GM19452 (cell line): ENCODE measurements around the gene C10orf105.

Experiments
- ATAC-seq: cut with Tn5 transposase; IDR thresholded peaks from one replicate; pipeline ENCODE4 v1.9.1; 2021; ENCODE audit not compliant: unreplicated experiment

Gene C10orf105

GRCh38 chr10:71679425-71679824 lies 40.2 kb downstream of the C10orf105 start:
- no peak for ATAC-seq

- ATAC-seq, result no peak
Observed at GRCh38 chr10:71678057-71678805, 41.3 kb downstream of the C10orf105 start.

DNA sequence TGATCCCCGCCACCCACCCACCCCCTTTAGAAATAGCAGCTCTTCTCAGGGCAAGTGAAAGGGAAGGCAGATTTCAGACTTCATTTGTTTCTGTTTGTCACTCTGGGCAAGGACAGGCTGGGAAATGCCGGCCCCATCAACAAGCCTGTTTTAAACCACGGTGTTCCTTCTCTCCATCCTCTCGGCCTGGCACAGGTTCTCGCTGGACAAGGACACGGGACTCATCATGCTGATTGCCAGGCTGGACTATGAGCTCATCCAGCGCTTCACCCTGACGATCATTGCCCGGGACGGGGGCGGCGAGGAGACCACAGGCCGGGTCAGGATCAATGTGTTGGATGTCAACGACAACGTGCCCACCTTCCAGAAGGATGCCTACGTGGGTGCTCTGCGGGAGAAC lies 42.3 kb downstream of the C10orf105 start:
- no peak for ATAC-seq

DNA sequence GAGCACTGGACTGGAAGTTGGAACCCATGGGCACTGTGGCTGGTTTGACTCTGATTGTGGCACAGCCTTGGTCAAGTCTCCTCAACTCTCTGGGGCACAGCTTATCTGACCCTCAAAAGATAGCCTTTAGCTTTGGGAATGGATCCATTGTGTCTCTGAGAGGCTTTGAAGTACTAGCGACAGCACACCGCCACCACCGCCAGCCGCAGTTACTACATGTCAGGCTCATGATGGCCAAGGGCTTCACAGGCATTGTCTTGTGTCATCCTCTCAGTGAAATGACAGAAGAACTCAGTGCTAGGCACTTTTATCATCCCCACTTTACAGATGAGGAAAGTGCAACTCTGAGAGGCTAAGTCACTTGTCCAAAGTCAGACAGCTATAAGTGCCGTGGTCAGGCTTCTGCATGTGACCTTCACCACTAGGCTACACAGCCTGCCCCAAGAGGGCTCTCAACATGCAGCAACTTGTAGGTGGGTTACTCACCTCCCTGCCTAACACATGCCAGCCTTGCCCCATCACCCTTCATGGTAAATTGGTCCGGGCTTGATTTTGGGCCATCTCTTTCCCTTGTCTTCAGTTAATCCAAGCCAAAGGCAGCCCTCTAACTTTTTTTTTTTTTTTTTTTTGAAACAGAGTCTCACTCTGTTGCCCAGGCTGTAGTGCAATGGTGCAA lies 44.1 kb downstream of the C10orf105 start:
- no peak for ATAC-seq

DNA sequence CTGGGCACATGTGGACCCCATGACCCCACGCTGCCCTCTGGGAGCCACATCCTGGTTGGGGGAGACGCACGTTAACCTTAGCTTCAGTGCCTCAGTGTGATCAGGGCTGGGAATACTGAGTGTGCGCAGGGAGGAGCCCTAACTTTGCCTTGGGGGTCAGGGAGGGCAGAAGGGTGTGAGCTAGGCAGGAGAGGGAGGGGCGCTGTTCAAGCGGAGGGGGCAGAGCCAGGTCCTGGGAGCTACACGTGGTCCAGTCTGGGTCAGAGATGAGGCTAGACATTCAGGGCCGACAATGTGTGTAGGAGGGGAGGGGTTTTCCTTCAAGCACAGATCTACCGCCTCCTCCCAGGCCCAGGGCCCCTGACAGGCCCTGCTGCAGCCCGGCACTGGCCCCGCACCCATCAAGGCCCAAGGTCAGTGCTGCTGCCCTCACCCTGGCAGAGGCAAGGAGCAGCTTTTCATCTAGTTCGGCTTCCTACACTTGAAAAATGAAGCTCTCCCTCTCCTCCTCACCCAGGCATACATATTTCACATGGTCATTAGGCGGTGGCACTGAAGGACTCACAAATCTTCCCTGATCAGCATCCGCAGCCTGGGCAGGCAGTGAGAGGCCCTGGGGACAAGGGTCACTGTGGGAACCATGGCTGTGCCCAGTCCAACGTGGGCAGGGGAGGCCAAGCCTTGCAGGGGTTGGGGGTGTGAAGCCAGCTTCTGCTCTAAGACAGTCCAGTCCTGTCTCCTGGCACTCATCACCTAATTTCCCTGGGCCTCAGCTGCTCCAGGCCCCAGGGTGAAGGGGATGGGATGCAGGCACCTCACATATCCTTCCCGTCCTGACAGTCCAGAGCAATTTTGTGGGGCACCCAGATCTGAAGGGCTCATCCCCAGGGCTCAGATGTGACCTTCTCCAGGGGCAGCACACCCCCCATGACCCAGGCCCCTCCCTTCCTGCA lies 47.3 kb downstream of the C10orf105 start:
- no peak for ATAC-seq

DNA sequence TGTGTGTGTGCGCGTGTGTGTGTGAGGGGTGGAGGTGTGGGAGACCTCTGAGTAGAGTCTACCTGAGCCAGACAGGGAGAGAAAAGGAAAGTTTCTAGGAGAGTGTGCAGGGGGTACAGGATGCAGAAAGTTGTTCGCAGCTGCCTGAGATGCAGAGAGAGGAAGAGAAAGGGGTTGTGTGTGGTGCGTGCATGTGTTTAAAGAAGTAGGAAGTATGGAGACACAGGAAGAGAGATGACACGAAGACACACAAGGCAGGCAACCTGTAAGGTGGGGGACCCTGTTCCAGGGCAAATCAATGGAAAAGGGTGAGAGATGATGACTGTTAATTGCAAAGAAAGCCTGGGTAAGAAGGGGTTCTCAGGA lies 52.2 kb downstream of the C10orf105 start:
- ATAC-seq, result no peak

DNA sequence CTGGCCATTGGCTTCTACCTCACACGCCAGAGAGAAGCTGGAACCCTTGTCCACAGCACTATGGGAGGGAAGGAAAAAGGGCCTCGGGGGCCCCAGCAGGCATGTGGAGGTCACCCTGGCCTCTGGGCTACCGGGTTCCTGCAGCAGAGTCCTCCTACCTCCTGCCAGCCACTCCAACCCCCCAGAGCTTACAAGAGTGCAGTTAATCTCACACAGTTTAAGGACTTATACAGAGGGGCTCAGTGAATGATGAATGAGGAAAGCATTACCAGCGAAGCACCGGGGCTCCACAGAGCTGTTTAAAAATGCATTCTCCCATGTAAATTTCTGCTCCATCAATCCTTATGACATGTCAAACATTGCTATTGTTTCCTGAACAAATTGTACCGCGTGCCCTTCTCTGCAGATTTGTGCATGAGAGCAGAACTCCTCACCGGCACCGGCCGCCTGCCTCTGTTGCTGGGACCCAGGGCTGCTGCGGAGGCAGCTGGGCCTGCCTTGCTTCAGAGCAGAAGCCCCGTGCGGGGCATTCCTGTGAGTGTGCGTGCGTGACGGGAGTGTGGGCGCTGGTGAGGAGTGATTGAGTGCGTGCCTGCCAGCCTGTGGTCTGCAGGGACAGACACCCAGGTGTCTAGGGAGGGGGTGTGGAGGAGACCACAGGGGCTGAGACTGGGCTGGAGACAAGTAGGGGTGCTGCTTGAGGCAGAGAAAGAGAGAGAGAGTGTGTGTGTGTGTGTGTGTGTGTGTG lies 52.8 kb downstream of the C10orf105 start:
- no peak for ATAC-seq

- no peak for ATAC-seq
Observed at GRCh38 chr10:71665456-71665855, 54.1 kb downstream of the C10orf105 start.

GRCh38 chr10:71664585-71664984 lies 55.0 kb downstream of the C10orf105 start:
- no peak for ATAC-seq

- no peak for ATAC-seq
Observed at GRCh38 chr10:71663311-71663710, 56.3 kb downstream of the C10orf105 start.

DNA sequence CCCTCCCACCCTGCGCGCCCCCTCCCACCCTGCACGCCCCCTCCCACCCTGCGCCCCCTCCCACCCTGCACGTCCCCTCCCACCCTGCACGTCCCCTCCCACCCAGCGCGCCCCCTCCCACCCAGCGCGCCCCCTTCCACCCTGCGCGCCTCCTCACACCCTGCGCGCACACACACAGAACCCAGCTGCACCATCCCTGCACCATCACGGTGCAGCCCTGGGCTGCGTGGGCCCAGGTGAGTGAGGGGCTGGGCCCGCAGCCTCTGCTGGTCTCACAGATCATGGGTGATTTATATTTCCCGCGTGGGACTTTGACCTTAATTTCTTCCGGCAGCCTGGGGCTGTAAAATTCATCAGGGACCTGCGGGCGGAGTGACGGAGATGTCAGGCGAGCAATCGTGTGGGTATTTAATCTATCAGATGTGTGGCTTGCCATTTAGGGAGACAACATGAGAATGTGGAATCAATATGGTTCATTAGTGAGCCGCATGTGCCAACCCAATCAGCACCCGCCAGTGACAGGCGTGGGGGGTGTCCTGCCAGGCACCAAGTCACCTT lies 57.7 kb downstream of the C10orf105 start:
- ATAC-seq, result no peak
